GM12875 (cell line): Measurements from ENCODE around the gene SCNN1B.

ENCODE experiments used
- H3K4me3 ChIP-seq: one replicate; pipeline ENCODE4 v1.5.1; 2011; ENCODE audit warnings: low read depth, low read length, control low read depth
- CTCF ChIP-seq: IDR thresholded peaks from 2 replicates; pipeline ENCODE4 v1.5.1; 2011; ENCODE audit warnings: low read depth, mild to moderate bottlenecking, control low read depth, inconsistent platforms, low read length, moderate library complexity, borderline replicate concordance; ENCODE audit not compliant: insufficient read depth

Gene SCNN1B

DNA sequence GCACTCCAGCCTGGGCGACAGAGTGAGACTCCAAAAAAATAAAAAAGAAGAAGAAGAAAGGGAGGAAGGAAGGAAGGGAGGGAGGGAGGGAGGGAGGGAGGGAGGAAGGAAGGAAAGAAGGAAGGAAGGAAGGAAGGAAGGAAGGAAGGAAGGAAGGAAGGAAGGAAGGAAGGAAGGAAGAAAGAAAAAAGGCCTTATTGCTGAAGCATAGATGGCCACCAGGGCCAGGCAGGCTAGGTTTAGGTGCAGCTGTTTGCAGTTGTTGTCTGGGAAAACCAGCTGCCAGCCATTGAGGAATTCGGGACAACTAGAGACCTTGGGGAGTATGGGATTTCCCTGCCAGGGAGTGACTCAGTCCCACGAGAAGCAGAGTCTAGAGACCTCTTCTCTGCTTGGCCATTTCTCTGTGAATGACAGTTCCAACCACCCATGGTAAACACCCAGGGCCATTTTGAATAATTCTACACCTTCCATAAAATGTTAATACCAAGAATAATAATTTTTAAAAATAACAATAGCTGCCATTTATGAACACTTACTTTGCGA, 31.0 kb downstream of the SCNN1B start:
- TF ChIP-seq CTCF, result no peak
- no peak overlapping the region for H3K4me3 ChIP-seq

DNA sequence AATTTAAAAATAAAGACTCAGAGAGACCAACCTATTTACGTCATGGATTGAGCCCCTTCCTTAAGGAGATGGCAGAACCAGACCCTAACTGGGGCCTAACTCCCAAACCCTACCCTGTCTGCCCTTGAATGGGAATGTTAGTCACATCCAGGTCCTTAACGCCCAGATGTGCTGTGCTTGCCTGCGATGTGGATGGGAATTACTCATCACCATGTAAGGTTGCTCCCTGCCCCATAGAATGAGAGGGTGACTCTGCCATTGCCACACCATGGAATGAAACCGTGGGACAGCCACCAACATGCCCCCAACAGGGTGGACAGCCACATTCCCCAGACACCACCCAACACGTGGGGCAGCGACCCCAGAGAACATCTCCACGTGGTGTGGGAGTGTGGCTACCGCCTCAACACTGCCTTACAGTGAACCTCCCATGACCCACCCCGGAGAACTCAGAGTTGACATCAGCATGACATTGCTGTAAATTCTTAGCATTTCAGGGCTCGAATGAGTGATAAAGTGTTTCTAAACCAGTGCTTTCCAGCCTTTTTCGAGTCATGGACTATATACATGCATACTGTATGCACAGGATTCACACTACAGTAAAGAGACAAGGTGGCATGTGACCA, 31.8 kb downstream of the SCNN1B start:
- no peak for TF ChIP-seq CTCF
- H3K4me3 ChIP-seq, result no peak overlapping the region

GRCh38 chr16:23334457-23334853, 32.4 kb downstream of the SCNN1B start:
- TF ChIP-seq CTCF, result no peak
- H3K4me3 ChIP-seq, result no peak overlapping the region

DNA sequence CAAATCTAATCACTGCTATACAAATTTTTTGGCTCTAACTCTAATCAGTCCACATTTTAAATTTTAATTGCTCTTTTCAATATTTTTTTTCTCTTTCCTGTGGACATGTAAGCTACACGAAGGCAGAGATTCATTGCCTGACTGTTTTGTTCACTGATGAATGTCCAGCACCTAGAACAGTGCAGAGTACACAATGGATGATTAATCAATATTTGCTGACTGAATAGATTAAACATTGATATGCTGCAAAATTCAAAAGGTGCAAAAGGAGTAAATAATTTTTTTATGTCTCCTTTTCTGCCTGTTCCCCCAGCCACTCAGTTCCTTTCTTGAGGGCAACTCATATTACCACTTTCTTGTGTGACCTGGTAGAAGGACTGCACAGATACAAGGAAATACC, 32.8 kb downstream of the SCNN1B start:
- no peak overlapping the region for H3K4me3 ChIP-seq
- TF ChIP-seq CTCF, result no peak

GRCh38 chr16:23337836-23338550, 35.9 kb downstream of the SCNN1B start:
- no peak overlapping the region for H3K4me3 ChIP-seq
- no peak for TF ChIP-seq CTCF

DNA sequence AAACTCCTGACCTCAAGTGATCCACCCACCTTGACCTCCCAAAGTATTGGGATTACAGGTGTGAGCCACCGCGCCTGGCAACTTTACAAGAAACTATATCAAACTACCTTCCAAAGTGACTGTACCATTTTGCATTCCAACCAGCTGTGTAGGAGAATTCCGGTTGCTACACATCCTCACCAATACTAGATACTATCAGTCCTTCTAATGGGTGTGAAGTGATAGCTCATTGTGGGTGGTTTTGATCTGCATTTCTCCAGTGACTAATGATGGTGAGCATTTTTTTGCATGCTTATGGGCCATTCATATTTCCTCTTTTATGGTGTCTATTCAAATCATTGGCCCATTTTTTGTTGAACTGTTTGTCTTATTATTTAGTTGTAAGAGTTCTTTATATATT, 37.7 kb downstream of the SCNN1B start:
- H3K4me3 ChIP-seq, result no peak overlapping the region
- no peak for TF ChIP-seq CTCF
